ENCODE measurements around the gene THADA. TPM values are rescaled to one million over a fixed set of nuclear protein-coding genes. Genes with fewer than 3 reads are reported as not detected.

The THADA gene
- total and polyA plus RNA-seq, 4 experiments from 2014 or later = 20.3 to 44.8 (median 32.8) TPM

- Histone ChIP-seq H3K27ac (ENCODE audit: low read depth, low read length) (no peak overlapping the region), H3K27me3 (ENCODE audit: insufficient read depth, low read length) (no peaks in the 10 kb centered on the region), H3K36me3 (ENCODE audit: insufficient read depth, low read length) (peaks cover 4% of the 10 kb centered on the region), H3K9me3 (ENCODE audit: control insufficient read depth in 1 of 2, low read length in 2 of 2) (no peaks in the 10 kb centered on the region), H3K4me3 (ENCODE audit: low read length in 2 of 2) (no peak overlapping the region), H3K4me1 (ENCODE audit: insufficient read depth, low read length) (no peaks in the 10 kb centered on the region)
- peaks cover 41 to 75% of the 10 kb centered on the region in 2 donors for H3K36me3 Mint-ChIP-seq
- H3K4me1 Mint-ChIP-seq = peaks cover 0 to 4% (median 0%) of the 10 kb centered on the region in 4 donors
- ChIA-PET CTCF (ENCODE audit: partially characterized antibody) (no interaction called here), POLR2A (ENCODE audit: partially characterized antibody) (no interaction called here)
- H3K9me3 Mint-ChIP-seq = no peaks in the 10 kb centered on the region
- intact Hi-C loops (cut with micrococcal nuclease) = no loop called here
- H3K27ac Mint-ChIP-seq = peak overlapping the region in 1 of 7 donors; percentile 49
- no peaks in the 10 kb centered on the region for H3K27me3 Mint-ChIP-seq
- DNase-seq = no peak
- no peak overlapping the region for H3K4me3 Mint-ChIP-seq
Measured at GRCh38 chr2:43274721-43275120, 321.1 kb downstream of the THADA start.

- intact Hi-C loops (cut with micrococcal nuclease) = no loop called here
- no peaks in the 10 kb centered on the region for H3K4me1 ChIP-seq (ENCODE audit: insufficient read depth, low read length)
Measured at GRCh38 chr2:43274055-43274454, 321.8 kb downstream of the THADA start.

GRCh38 chr2:43273529-43273928 lies 322.3 kb downstream of the THADA start:
- no peak overlapping the region for H3K4me3 Mint-ChIP-seq
- H3K27me3 Mint-ChIP-seq = no peaks in the 10 kb centered on the region
- H3K36me3 Mint-ChIP-seq = peaks cover 41 to 71% of the 10 kb centered on the region in 2 donors
- H3K4me1 Mint-ChIP-seq = peaks cover 0 to 4% (median 0%) of the 10 kb centered on the region in 4 donors
- H3K4me3 ChIP-seq (ENCODE audit: low read length in 2 of 2) = no peak overlapping the region
- intact Hi-C loops (cut with micrococcal nuclease) = no loop called here
- ChIA-PET CTCF (ENCODE audit: partially characterized antibody) (interaction anchor here (0.6 kb wide), 1 partner anchor 26 kb away, joined by 5 read pairs; no protein-coding TSS in a partner anchor), POLR2A (ENCODE audit: partially characterized antibody) (no interaction called here)
- no peaks in the 10 kb centered on the region for H3K9me3 Mint-ChIP-seq
- H3K27ac Mint-ChIP-seq = peak overlapping the region in 3 of 7 donors; percentile 13 to 42 (median 18)
- no peaks in the 10 kb centered on the region for H3K27me3 ChIP-seq (ENCODE audit: insufficient read depth, low read length)
- H3K4me1 ChIP-seq (ENCODE audit: insufficient read depth, low read length) = no peaks in the 10 kb centered on the region
- no peaks in the 10 kb centered on the region for H3K9me3 ChIP-seq (ENCODE audit: control insufficient read depth in 1 of 2, low read length in 2 of 2)
- DNase-seq = no peak
- no peaks in the 10 kb centered on the region for H3K36me3 ChIP-seq (ENCODE audit: insufficient read depth, low read length)
- H3K27ac ChIP-seq (ENCODE audit: low read depth, low read length) = no peak overlapping the region

More at GRCh38 chr2:43274055-43274454, 321.8 kb downstream of the THADA start:
- no peaks in the 10 kb centered on the region for H3K27me3 ChIP-seq (ENCODE audit: insufficient read depth, low read length)
- no peaks in the 10 kb centered on the region for H3K36me3 ChIP-seq (ENCODE audit: insufficient read depth, low read length)
- H3K9me3 Mint-ChIP-seq = no peaks in the 10 kb centered on the region
- no peak overlapping the region for H3K4me3 ChIP-seq (ENCODE audit: low read length in 2 of 2)
- no peaks in the 10 kb centered on the region for H3K9me3 ChIP-seq (ENCODE audit: control insufficient read depth in 1 of 2, low read length in 2 of 2)
- no peak for DNase-seq
- no peak overlapping the region for H3K27ac ChIP-seq (ENCODE audit: low read depth, low read length)
- ChIA-PET POLR2A (ENCODE audit: partially characterized antibody) (no interaction called here), CTCF (ENCODE audit: partially characterized antibody) (no interaction called here)
- H3K27me3 Mint-ChIP-seq = no peaks in the 10 kb centered on the region
- no peak overlapping the region for H3K4me3 Mint-ChIP-seq
- H3K4me1 Mint-ChIP-seq = peaks cover 0 to 4% (median 0%) of the 10 kb centered on the region in 4 donors
- H3K36me3 Mint-ChIP-seq = peaks cover 42 to 72% of the 10 kb centered on the region in 2 donors
- peak overlapping the region in 2 of 7 donors; percentile 13 to 42 for H3K27ac Mint-ChIP-seq

GRCh38 chr2:43270930-43271615 lies 324.8 kb downstream of the THADA start:
- Mint-ChIP-seq H3K9me3 (peaks cover 0 to 2% (median 0%) of the 10 kb centered on the region in 8 donors), H3K4me1 (peaks cover 0 to 4% (median 0%) of the 10 kb centered on the region in 4 donors), H3K4me3 (no peak overlapping the region), H3K27ac (no peak overlapping the region), H3K27me3 (no peaks in the 10 kb centered on the region), H3K36me3 (peaks cover 44 to 67% of the 10 kb centered on the region in 2 donors)
- no peaks in the 10 kb centered on the region for H3K36me3 ChIP-seq (ENCODE audit: insufficient read depth, low read length)
- no peak overlapping the region for H3K4me3 ChIP-seq (ENCODE audit: low read length in 2 of 2)
- H3K9me3 ChIP-seq (ENCODE audit: control insufficient read depth in 1 of 2, low read length in 2 of 2) = no peaks in the 10 kb centered on the region
- no peak for DNase-seq
- intact Hi-C loops (cut with micrococcal nuclease) = no loop called here
- no peak overlapping the region for H3K27ac ChIP-seq (ENCODE audit: low read depth, low read length)
- no peaks in the 10 kb centered on the region for H3K4me1 ChIP-seq (ENCODE audit: insufficient read depth, low read length)
- no peaks in the 10 kb centered on the region for H3K27me3 ChIP-seq (ENCODE audit: insufficient read depth, low read length)
- POLR2A ChIA-PET (ENCODE audit: partially characterized antibody) = interaction anchor here (1.1 kb wide), 2 partner anchors 42 to 443 kb away, joined by 3 to 4 read pairs; no protein-coding TSS in a partner anchor
- CTCF ChIA-PET (ENCODE audit: partially characterized antibody) = interaction anchor here (1.1 kb wide), 1 partner anchor 146 kb away, joined by 3 read pairs; no protein-coding TSS in a partner anchor

GRCh38 chr2:43270461-43270860 lies 325.4 kb downstream of the THADA start:
- Mint-ChIP-seq H3K4me3 (no peak overlapping the region), H3K36me3 (peaks cover 40 to 62% of the 10 kb centered on the region in 2 donors), H3K9me3 (peaks cover 0 to 2% (median 0%) of the 10 kb centered on the region in 8 donors), H3K27me3 (no peaks in the 10 kb centered on the region), H3K27ac (peak overlapping the region in 4 of 7 donors; percentile 6 to 70 (median 52)), H3K4me1 (peaks cover 0 to 4% (median 0%) of the 10 kb centered on the region in 4 donors)
- Histone ChIP-seq H3K27ac (ENCODE audit: low read depth, low read length) (no peak overlapping the region), H3K27me3 (ENCODE audit: insufficient read depth, low read length) (no peaks in the 10 kb centered on the region), H3K4me1 (ENCODE audit: insufficient read depth, low read length) (no peaks in the 10 kb centered on the region), H3K36me3 (ENCODE audit: insufficient read depth, low read length) (no peaks in the 10 kb centered on the region), H3K4me3 (ENCODE audit: low read length in 2 of 2) (no peak overlapping the region), H3K9me3 (ENCODE audit: control insufficient read depth in 1 of 2, low read length in 2 of 2) (no peaks in the 10 kb centered on the region)
- POLR2A ChIA-PET (ENCODE audit: partially characterized antibody) = interaction anchor here (1.1 kb wide), 2 partner anchors 41 to 443 kb away, joined by 3 to 4 read pairs; no protein-coding TSS in a partner anchor
- intact Hi-C loops (cut with micrococcal nuclease) = no loop called here
- CTCF ChIA-PET (ENCODE audit: partially characterized antibody) = no interaction called here
- DNase-seq = no peak

- H3K27ac ChIP-seq (ENCODE audit: low read depth, low read length) = no peak overlapping the region
- H3K4me1 ChIP-seq (ENCODE audit: insufficient read depth, low read length) = no peaks in the 10 kb centered on the region
- peaks cover 37 to 58% of the 10 kb centered on the region in 2 donors for H3K36me3 Mint-ChIP-seq
- intact Hi-C loops (cut with micrococcal nuclease) = no loop called here
- CTCF ChIA-PET (ENCODE audit: partially characterized antibody) = no interaction called here
- no peaks in the 10 kb centered on the region for H3K36me3 ChIP-seq (ENCODE audit: insufficient read depth, low read length)
- H3K9me3 Mint-ChIP-seq = peaks cover 0 to 2% (median 0%) of the 10 kb centered on the region in 8 donors
- no peaks in the 10 kb centered on the region for H3K27me3 ChIP-seq (ENCODE audit: insufficient read depth, low read length)
- no peaks in the 10 kb centered on the region for H3K9me3 ChIP-seq (ENCODE audit: control insufficient read depth in 1 of 2, low read length in 2 of 2)
- H3K27ac Mint-ChIP-seq = no peak overlapping the region
- no peak for DNase-seq
- no peak overlapping the region for H3K4me3 Mint-ChIP-seq
- no peaks in the 10 kb centered on the region for H3K27me3 Mint-ChIP-seq
- H3K4me1 Mint-ChIP-seq = peaks cover 0 to 4% (median 0%) of the 10 kb centered on the region in 4 donors
- POLR2A ChIA-PET (ENCODE audit: partially characterized antibody) = no interaction called here
- H3K4me3 ChIP-seq (ENCODE audit: low read length in 2 of 2) = no peak overlapping the region
Measured at GRCh38 chr2:43269706-43270105, 326.1 kb downstream of the THADA start.

GRCh38 chr2:43269074-43269572 lies 326.7 kb downstream of the THADA start:
- Histone ChIP-seq H3K9me3 (ENCODE audit: control insufficient read depth in 1 of 2, low read length in 2 of 2) (no peaks in the 10 kb centered on the region), H3K27ac (ENCODE audit: low read depth, low read length) (no peak overlapping the region), H3K4me1 (ENCODE audit: insufficient read depth, low read length) (no peaks in the 10 kb centered on the region), H3K27me3 (ENCODE audit: insufficient read depth, low read length) (no peaks in the 10 kb centered on the region), H3K4me3 (ENCODE audit: low read length in 2 of 2) (no peak overlapping the region), H3K36me3 (ENCODE audit: insufficient read depth, low read length) (no peaks in the 10 kb centered on the region)
- Mint-ChIP-seq H3K36me3 (peaks cover 41 to 53% of the 10 kb centered on the region in 2 donors), H3K27ac (no peak overlapping the region), H3K9me3 (peaks cover 0 to 2% (median 0%) of the 10 kb centered on the region in 8 donors), H3K4me1 (peaks cover 0 to 4% (median 0%) of the 10 kb centered on the region in 4 donors), H3K27me3 (no peaks in the 10 kb centered on the region), H3K4me3 (no peak overlapping the region)
- ChIA-PET POLR2A (ENCODE audit: partially characterized antibody) (no interaction called here), CTCF (ENCODE audit: partially characterized antibody) (no interaction called here)
- DNase-seq = no peak
- intact Hi-C loops (cut with micrococcal nuclease) = no loop called here
